ENCODE measurements around the gene SPATA20. TPM values are rescaled to one million over a fixed set of nuclear protein-coding genes. Genes with fewer than 3 reads are reported as not detected.

The SPATA20 gene
- polyA plus RNA-seq, 1 donor from 2014 or later, result 53.5 TPM

GRCh38 chr17:50534979-50535326, 12.0 kb upstream of the SPATA20 start:
- Histone ChIP-seq H3K4me2 (ENCODE audit: low read length) (no peak overlapping the region), H3K4me3 (ENCODE audit: low read length) (no peak overlapping the region), H3K9ac (ENCODE audit: low read length) (no peak overlapping the region), H3K27ac (ENCODE audit: low read length) (no peak overlapping the region), H3K9me2 (ENCODE audit: insufficient read depth, low read length) (no peaks in the 10 kb centered on the region), H2AFZ (ENCODE audit: low read depth, low read length) (no peak overlapping the region), H3K27me3 (ENCODE audit: insufficient read depth, low read depth, low read length) (peaks cover 24% of the 10 kb centered on the region), H3K36me3 (ENCODE audit: insufficient read depth, low read length) (no peaks in the 10 kb centered on the region), H3K79me2 (replicated peaks; ENCODE audit: insufficient read depth, low read length) (no peaks in the 10 kb centered on the region), H4K20me1 (ENCODE audit: insufficient read depth) (no peaks in the 10 kb centered on the region), H3F3A (ENCODE audit: insufficient read depth, low read length, poor library complexity, severe bottlenecking) (no peaks in the 10 kb centered on the region), H3K9me3 (ENCODE audit: low read length) (no peaks in the 10 kb centered on the region)
- TF ChIP-seq SMC3 (conservative IDR thresholded peaks at IDR 0.05; ENCODE audit: poor library complexity), result no peak
- no peak for TF ChIP-seq MXI1 (conservative IDR thresholded peaks at IDR 0.05; ENCODE audit: poor library complexity, severe bottlenecking)
- TF ChIP-seq REST (IDR thresholded peaks at IDR 0.05; ENCODE audit: borderline replicate concordance), result no peak
- TF ChIP-seq CTCF (IDR thresholded peaks at IDR 0.05; ENCODE audit: poor library complexity, severe bottlenecking), result no peak
- TF ChIP-seq POLR2AphosphoS5 (IDR thresholded peaks at IDR 0.05), result no peak
- no peak for TF ChIP-seq EP300 (conservative IDR thresholded peaks at IDR 0.05; ENCODE audit: poor library complexity, severe bottlenecking)
- no peak for TF ChIP-seq TAF1 (IDR thresholded peaks at IDR 0.05; ENCODE audit: low read depth)
- no peak for TF ChIP-seq EZH2 (IDR thresholded peaks at IDR 0.05; ENCODE audit: borderline replicate concordance, insufficient read depth, low read length, poor library complexity, severe bottlenecking)
- no peak for TF ChIP-seq RAD21 (conservative IDR thresholded peaks at IDR 0.05)

- Histone ChIP-seq H3K36me3 (ENCODE audit: insufficient read depth, low read length) (no peaks in the 10 kb centered on the region), H3K4me2 (ENCODE audit: low read length) (no peak overlapping the region), H4K20me1 (ENCODE audit: insufficient read depth) (no peaks in the 10 kb centered on the region), H3K27ac (ENCODE audit: low read length) (no peak overlapping the region), H2AFZ (ENCODE audit: low read depth, low read length) (no peak overlapping the region), H3K9me3 (ENCODE audit: low read length) (no peaks in the 10 kb centered on the region), H3K9ac (ENCODE audit: low read length) (no peak overlapping the region), H3K79me2 (replicated peaks; ENCODE audit: insufficient read depth, low read length) (no peaks in the 10 kb centered on the region), H3K9me2 (ENCODE audit: insufficient read depth, low read length) (no peaks in the 10 kb centered on the region), H3K27me3 (ENCODE audit: insufficient read depth, low read depth, low read length) (peaks cover 24% of the 10 kb centered on the region), H3F3A (ENCODE audit: insufficient read depth, low read length, poor library complexity, severe bottlenecking) (no peaks in the 10 kb centered on the region), H3K4me3 (ENCODE audit: low read length) (no peak overlapping the region)
- TF ChIP-seq EZH2 (IDR thresholded peaks at IDR 0.05; ENCODE audit: borderline replicate concordance, insufficient read depth, low read length, poor library complexity, severe bottlenecking), result no peak
- TF ChIP-seq EP300 (conservative IDR thresholded peaks at IDR 0.05; ENCODE audit: poor library complexity, severe bottlenecking), result no peak
- TF ChIP-seq SMC3 (conservative IDR thresholded peaks at IDR 0.05; ENCODE audit: poor library complexity), result no peak
- TF ChIP-seq MXI1 (conservative IDR thresholded peaks at IDR 0.05; ENCODE audit: poor library complexity, severe bottlenecking), result no peak
- no peak for TF ChIP-seq RAD21 (conservative IDR thresholded peaks at IDR 0.05)
- no peak for TF ChIP-seq CTCF (IDR thresholded peaks at IDR 0.05; ENCODE audit: poor library complexity, severe bottlenecking)
- no peak for TF ChIP-seq TAF1 (IDR thresholded peaks at IDR 0.05; ENCODE audit: low read depth)
- TF ChIP-seq POLR2AphosphoS5 (IDR thresholded peaks at IDR 0.05), result no peak
- no peak for TF ChIP-seq REST (IDR thresholded peaks at IDR 0.05; ENCODE audit: borderline replicate concordance)
Measured at GRCh38 chr17:50535407-50535806, 11.6 kb upstream of the SPATA20 start.

Data from neural cell (in vitro differentiated cells).